OCI-LY7 (cell line): Measurements from ENCODE around the gene FAM170B.

Experiments used
- EZH2phosphoT487 ChIP-seq: fragments of 200-600 bp; sonication (generic); IDR thresholded peaks from 2 replicates; pipeline ENCODE4 v1.6.1; 2018; ENCODE audit warnings: low read depth, borderline replicate concordance, mild to moderate bottlenecking, mixed run types, antibody characterized with exemption, low read length, moderate library complexity, mixed read lengths
- TF ChIP-seq, protein P1 (sequence below): fragments of 200-600 bp; sonication (generic); conservative IDR thresholded peaks from 2 replicates; pipeline ENCODE4 v1.5.1; 2014; ENCODE audit warnings: mild to moderate bottlenecking, antibody characterized with exemption, low read length, moderate library complexity, mixed read lengths

DNA sequence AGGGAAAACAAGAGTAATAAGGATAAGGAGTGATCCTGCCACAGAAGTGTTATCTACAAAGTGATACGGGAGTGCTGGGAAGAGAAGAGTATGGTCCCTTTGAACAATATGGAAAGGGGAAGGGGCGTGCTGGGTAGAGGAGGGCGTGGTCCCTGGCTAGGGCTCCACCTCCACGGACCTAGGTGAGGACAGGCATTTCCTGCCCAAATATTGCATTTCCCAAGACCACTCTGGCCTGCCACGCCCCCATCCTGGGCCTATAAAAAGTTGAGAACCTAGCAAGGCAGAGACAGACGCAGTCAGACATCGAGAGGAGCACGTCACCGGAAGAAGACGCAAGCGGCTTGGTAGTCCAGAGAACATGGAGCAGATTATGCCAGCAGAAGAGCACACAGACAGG is 41.3 kb downstream of the FAM170B start:
- TF ChIP-seq, protein P1, sequence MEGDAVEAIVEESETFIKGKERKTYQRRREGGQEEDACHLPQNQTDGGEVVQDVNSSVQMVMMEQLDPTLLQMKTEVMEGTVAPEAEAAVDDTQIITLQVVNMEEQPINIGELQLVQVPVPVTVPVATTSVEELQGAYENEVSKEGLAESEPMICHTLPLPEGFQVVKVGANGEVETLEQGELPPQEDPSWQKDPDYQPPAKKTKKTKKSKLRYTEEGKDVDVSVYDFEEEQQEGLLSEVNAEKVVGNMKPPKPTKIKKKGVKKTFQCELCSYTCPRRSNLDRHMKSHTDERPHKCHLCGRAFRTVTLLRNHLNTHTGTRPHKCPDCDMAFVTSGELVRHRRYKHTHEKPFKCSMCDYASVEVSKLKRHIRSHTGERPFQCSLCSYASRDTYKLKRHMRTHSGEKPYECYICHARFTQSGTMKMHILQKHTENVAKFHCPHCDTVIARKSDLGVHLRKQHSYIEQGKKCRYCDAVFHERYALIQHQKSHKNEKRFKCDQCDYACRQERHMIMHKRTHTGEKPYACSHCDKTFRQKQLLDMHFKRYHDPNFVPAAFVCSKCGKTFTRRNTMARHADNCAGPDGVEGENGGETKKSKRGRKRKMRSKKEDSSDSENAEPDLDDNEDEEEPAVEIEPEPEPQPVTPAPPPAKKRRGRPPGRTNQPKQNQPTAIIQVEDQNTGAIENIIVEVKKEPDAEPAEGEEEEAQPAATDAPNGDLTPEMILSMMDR, result no peak
- TF ChIP-seq EZH2phosphoT487, result no peak
